MCF 10A (cell line): ENCODE results near the gene C14orf93. TPM values are rescaled to one million over a fixed set of nuclear protein-coding genes. Genes with fewer than 3 reads are reported as not detected.

ENCODE experiments used
- BruUV-seq: library from RNA; stranded (reverse); fragments of 400-500 nt; replicated peaks from 2 replicates; lab custom pipeline; 2021; lab: Mats Ljungman, UMichigan
- CTCF ChIA-PET: fragments of 300-600 bp; sonication (Branson Sonifier 250); formaldehyde crosslinking; extraction: SDS; loops from one replicate; lab custom pipeline; 2021; ENCODE audit warnings: antibody characterized with exemption, inconsistent platforms; lab: Yijun Ruan, JAX
- POLR2A ChIA-PET: fragments of 300-600, 350-650 bp; sonication (Branson Sonifier 250); formaldehyde crosslinking; extraction: SDS; loops from one replicate; lab custom pipeline; 2020; ENCODE audit warnings: antibody characterized with exemption, inconsistent platforms; lab: Yijun Ruan, JAX
- DNase-seq: peaks from one replicate; pipeline ENCODE4 v3.0.0-alpha.2; 2018; ENCODE audit not compliant: unreplicated experiment
- H3K27ac Mint-ChIP-seq: one replicate; pipeline ENCODE4 v1.8.0; 2022; ENCODE audit warnings: mild to moderate bottlenecking, low read depth, mixed read lengths; ENCODE audit not compliant: unreplicated experiment
- H3K27me3 Mint-ChIP-seq: one replicate; pipeline ENCODE4 v1.8.0; 2022; ENCODE audit warnings: mixed read lengths; ENCODE audit not compliant: insufficient read depth, unreplicated experiment
- H3K36me3 Mint-ChIP-seq: one replicate; pipeline ENCODE4 v1.8.0; 2022; ENCODE audit warnings: mild to moderate bottlenecking, moderate library complexity, mixed read lengths; ENCODE audit not compliant: insufficient read depth, unreplicated experiment
- H3K4me1 Mint-ChIP-seq: one replicate; pipeline ENCODE4 v1.8.0; 2022; ENCODE audit warnings: mixed read lengths; ENCODE audit not compliant: insufficient read depth, unreplicated experiment
- H3K4me3 Mint-ChIP-seq: one replicate; pipeline ENCODE4 v1.8.0; 2022; ENCODE audit warnings: mild to moderate bottlenecking, moderate library complexity, mixed read lengths; ENCODE audit not compliant: unreplicated experiment
- H3K9me3 Mint-ChIP-seq: one replicate; pipeline ENCODE4 v1.8.0; 2022; ENCODE audit warnings: mixed read lengths; ENCODE audit not compliant: unreplicated experiment
- CTCF ChIP-seq: fragments of 200-600 bp; IDR thresholded peaks from one replicate; pipeline ENCODE4 v1.8.0; 2022; ENCODE audit warnings: antibody characterized with exemption, mild to moderate bottlenecking; ENCODE audit not compliant: unreplicated experiment
- intact Hi-C: fragments of 100-400 bp; cut with micrococcal nuclease; formaldehyde crosslinking; loops from 2 replicates; pipeline ENCODE4 v1.14.1; 2022
- total RNA-seq: library from RNA; stranded (reverse); gene quantifications from 2 replicates; pipeline ENCODE4 v1.2.3, GENCODE V29; 2022

The C14orf93 gene
- total RNA-seq, 1 experiment from 2014 or later = 6.1 TPM

- ChIA-PET CTCF (interaction anchor here (1.0 to 1.1 kb wide), 2 partner anchors 18 to 21 kb away, joined by 3 to 4 read pairs; no protein-coding TSS in a partner anchor), POLR2A (interaction anchor here (0.5 to 1.7 kb wide), 5 partner anchors 10 to 117 kb away, joined by 3 to 5 read pairs (median 5); no protein-coding TSS in a partner anchor)
- H3K27ac Mint-ChIP-seq = no peak overlapping the region
- H3K4me3 Mint-ChIP-seq = no peak overlapping the region
- DNase-seq = no peak
- no TSS peak for BruUV-seq
- no peaks in the 10 kb centered on the region for H3K36me3 Mint-ChIP-seq
- no peaks in the 10 kb centered on the region for H3K9me3 Mint-ChIP-seq
- peaks cover 21% of the 10 kb centered on the region for H3K4me1 Mint-ChIP-seq
- no peak for TF ChIP-seq CTCF
- H3K27me3 Mint-ChIP-seq = no peaks in the 10 kb centered on the region
- intact Hi-C loops = no loop called here
These were observed 3.3 kb upstream of the C14orf93 start for GRCh38 chr14:23013054-23013748.

GRCh38 chr14:23009483-23009938 lies 432 bp downstream of the C14orf93 start:
- H3K4me3 Mint-ChIP-seq = peak overlapping the region; percentile 79
- POLR2A ChIA-PET = interaction anchor here (0.9 to 4.0 kb wide), 2 partner anchors 30 to 396 kb away, joined by 3 to 91 read pairs; partner anchors contain the start of gene AJUBA
- peaks cover 38% of the 10 kb centered on the region for H3K4me1 Mint-ChIP-seq
- TF ChIP-seq CTCF = no peak
- no peaks in the 10 kb centered on the region for H3K36me3 Mint-ChIP-seq
- peak overlapping the region; percentile 91 for H3K27ac Mint-ChIP-seq
- TSS peak; percentile 87 for BruUV-seq
- no peaks in the 10 kb centered on the region for H3K27me3 Mint-ChIP-seq
- intact Hi-C loops = no loop called here
- no peak for DNase-seq
- CTCF ChIA-PET = interaction anchor here (0.5 to 4.0 kb wide), 7 partner anchors 8 to 286 kb away, joined by 3 to 65 read pairs (median 6); partner anchors contain the start of gene AJUBA
- no peaks in the 10 kb centered on the region for H3K9me3 Mint-ChIP-seq

GRCh38 chr14:23008831-23009230 lies 1.1 kb downstream of the C14orf93 start:
- BruUV-seq = no TSS peak
- DNase-seq = no peak
- peak overlapping the region; percentile 79 for H3K4me3 Mint-ChIP-seq
- TF ChIP-seq CTCF = no peak
- peaks cover 38% of the 10 kb centered on the region for H3K4me1 Mint-ChIP-seq
- ChIA-PET POLR2A (interaction anchor here (0.9 to 4.0 kb wide), 7 partner anchors 13 to 396 kb away, joined by 3 to 91 read pairs (median 6); partner anchors contain the start of genes ACIN1, AJUBA, C14orf119 and PRMT5), CTCF (interaction anchor here (0.7 to 4.0 kb wide), 7 partner anchors 9 to 287 kb away, joined by 3 to 65 read pairs (median 6); partner anchors contain the start of gene AJUBA)
- no peaks in the 10 kb centered on the region for H3K27me3 Mint-ChIP-seq
- no peak overlapping the region for H3K27ac Mint-ChIP-seq
- H3K9me3 Mint-ChIP-seq = no peaks in the 10 kb centered on the region
- intact Hi-C loops = no loop called here
- no peaks in the 10 kb centered on the region for H3K36me3 Mint-ChIP-seq
